GM23248 (cell line): ENCODE measurements around the gene KHDRBS1. TPM values are rescaled to one million over a fixed set of nuclear protein-coding genes. Genes with fewer than 3 reads are reported as not detected.

Source experiments
- DNase-seq: peaks from one replicate; pipeline ENCODE4 v3.0.0-alpha.2; 2015
- H2AFZ ChIP-seq: fragments of 200-600 bp; sonication (generic); 2 replicates; pipeline ENCODE4 v1.6.1; 2016; ENCODE audit warnings: antibody characterized with exemption
- H3F3A ChIP-seq: fragments of 200-600 bp; sonication (generic); 2 replicates; pipeline ENCODE4 v1.6.1; 2016; ENCODE audit warnings: mild to moderate bottlenecking, antibody characterized with exemption, mixed run types; ENCODE audit not compliant: insufficient read depth
- H3K27ac ChIP-seq: fragments of 200-600 bp; sonication (generic); 2 replicates; pipeline ENCODE4 v1.5.1; 2016; ENCODE audit warnings: mild to moderate bottlenecking
- H3K27me3 ChIP-seq: fragments of 200-600 bp; sonication (generic); replicated peaks from 2 replicates; pipeline ENCODE4 v1.6.1; 2016; ENCODE audit warnings: mild to moderate bottlenecking; ENCODE audit not compliant: insufficient read depth
- H3K36me3 ChIP-seq: fragments of 200-600 bp; sonication (generic); 2 replicates; pipeline ENCODE4 v1.6.1; 2016; ENCODE audit warnings: low read depth, mild to moderate bottlenecking
- H3K4me1 ChIP-seq: fragments of 200-600 bp; sonication (generic); 2 replicates; pipeline ENCODE4 v1.6.1; 2016; ENCODE audit warnings: mild to moderate bottlenecking; ENCODE audit not compliant: insufficient read depth
- H3K4me2 ChIP-seq: fragments of 200-600 bp; sonication (generic); one replicate; pipeline ENCODE4 v1.6.1; 2016; ENCODE audit warnings: mild to moderate bottlenecking; ENCODE audit not compliant: unreplicated experiment
- H3K4me3 ChIP-seq: fragments of 200-600 bp; sonication (generic); 2 replicates; pipeline ENCODE4 v1.5.1; 2016; ENCODE audit warnings: mild to moderate bottlenecking
- H3K79me2 ChIP-seq: fragments of 200-600 bp; sonication (generic); 2 replicates; pipeline ENCODE4 v1.6.1; 2016; ENCODE audit warnings: mild to moderate bottlenecking; ENCODE audit not compliant: insufficient read depth
- H3K9ac ChIP-seq: fragments of 200-600 bp; sonication (generic); 2 replicates; pipeline ENCODE4 v1.6.1; 2016; ENCODE audit warnings: mild to moderate bottlenecking
- H3K9me2 ChIP-seq: fragments of 200-600 bp; sonication (generic); 2 replicates; pipeline ENCODE4 v1.6.1; 2016; ENCODE audit warnings: mixed run types, mild to moderate bottlenecking, moderate library complexity; ENCODE audit not compliant: insufficient read depth
- H3K9me3 ChIP-seq: fragments of 200-600 bp; sonication (generic); one replicate; pipeline ENCODE4 v1.6.1; 2017; ENCODE audit warnings: low read depth
- H4K20me1 ChIP-seq: fragments of 200-600 bp; sonication (generic); 2 replicates; pipeline ENCODE4 v1.6.0; 2016; ENCODE audit not compliant: insufficient read depth
- EZH2 ChIP-seq: fragments of 200-600 bp; sonication (generic); IDR thresholded peaks from 2 replicates; pipeline ENCODE4 v1.6.1; 2018; ENCODE audit warnings: antibody characterized with exemption, mild to moderate bottlenecking; ENCODE audit not compliant: insufficient read depth, poor library complexity, severe bottlenecking
- EZH2phosphoT487 ChIP-seq: fragments of 200-600 bp; sonication (generic); IDR thresholded peaks from 2 replicates; pipeline ENCODE4 v1.6.1; 2018; ENCODE audit warnings: antibody characterized with exemption, moderate library complexity, mild to moderate bottlenecking, low read depth; ENCODE audit not compliant: insufficient read depth
- WGBS, 2 experiments: methylation state at CpG; one replicate each; pipeline ENCODE4 v1.1.6; 2015 to 2017; ENCODE audit warnings: low lambda C conversion rate in 2 of 2, low coverage in 1 of 2; ENCODE audit errors: missing lambda C conversion rate in 2 of 2; 5-methylcytosine and 5-hydroxymethylcytosine counted together
- in situ Hi-C: fragments of 300-500 bp; cut with MboI; formaldehyde crosslinking; loops from 2 replicates; pipeline ENCODE4 v1.15.0; 2020
- polyA plus RNA-seq: library from polyadenylated mRNA; unstranded; fragments of >200 nt; fragmentation: Nextera tagmentation; extraction: Ambion mirVana; gene quantifications from 2 replicates; pipeline ENCODE4 v1.2.1, GENCODE V29; 2016
- total RNA-seq: library from RNA; depleted of rRNA; stranded (reverse); fragments of >200 nt; shearing (Covaris generic); gene quantifications from 2 replicates; pipeline ENCODE4 v1.2.3, GENCODE V29; 2014

The KHDRBS1 gene
- total and polyA plus RNA-seq, 2 experiments from 2014 or later = 41.7 to 68.6 TPM

- Histone ChIP-seq H3K9me2 (no peaks in the 10 kb centered on the region), H3K79me2 (no peaks in the 10 kb centered on the region), H3K4me3 (no peak overlapping the region), H4K20me1 (no peaks in the 10 kb centered on the region), H3K9me3 (no peaks in the 10 kb centered on the region), H3K36me3 (peaks cover 7% of the 10 kb centered on the region; the same call in 1 of the 2 replicates), H3K9ac (no peak overlapping the region), H3K4me1 (peaks cover 31% of the 10 kb centered on the region), H3K27me3 (no peaks in the 10 kb centered on the region), H3F3A (peaks cover 62% of the 10 kb centered on the region; the same call in 1 of the 2 replicates), H3K4me2 (peak overlapping the region; percentile 38), H3K27ac (no peak overlapping the region), H2AFZ (no peak overlapping the region)
- in situ Hi-C loops = no loop called here
- WGBS, 2 experiments = 4 to 8% methylated on average over 4 of the region's 4 CpGs
- no peak for TF ChIP-seq EZH2
- TF ChIP-seq EZH2phosphoT487 = no peak
- DNase-seq = peak; percentile 57
These were observed 52.8 kb downstream of the KHDRBS1 start for GRCh38 chr1:32066489-32066873.

- Histone ChIP-seq H3K27ac (peak overlapping the region; percentile 21), H3K9me2 (no peaks in the 10 kb centered on the region), H3K4me2 (no peak overlapping the region), H3K36me3 (no peaks in the 10 kb centered on the region), H3F3A (peaks cover 52% of the 10 kb centered on the region), H3K27me3 (no peaks in the 10 kb centered on the region), H2AFZ (no peak overlapping the region), H3K9ac (no peak overlapping the region), H3K9me3 (no peaks in the 10 kb centered on the region), H3K4me1 (peaks cover 31% of the 10 kb centered on the region), H3K79me2 (peaks cover 10% of the 10 kb centered on the region), H4K20me1 (no peaks in the 10 kb centered on the region), H3K4me3 (no peak overlapping the region)
- DNase-seq = peak; percentile 79
- 76 to 83% methylated on average over 5 of the region's 5 CpGs for WGBS, 2 experiments
- in situ Hi-C loops = no loop called here
- TF ChIP-seq EZH2phosphoT487 = no peak
- no peak for TF ChIP-seq EZH2
These were observed 55.4 kb downstream of the KHDRBS1 start for GRCh38 chr1:32068957-32069588.

GRCh38 chr1:32071758-32072621 lies 58.3 kb downstream of the KHDRBS1 start:
- Histone ChIP-seq H3K4me3 (peak overlapping the region; percentile 85), H3K9me2 (no peaks in the 10 kb centered on the region), H3K27ac (peak overlapping the region; percentile 75), H3K36me3 (peaks cover 5% of the 10 kb centered on the region; the same call in 1 of the 2 replicates), H3K4me2 (peak overlapping the region; percentile 87), H3K4me1 (peaks cover 24% of the 10 kb centered on the region), H3F3A (peaks cover 30% of the 10 kb centered on the region), H3K9ac (peak overlapping the region; percentile 80), H3K9me3 (no peaks in the 10 kb centered on the region), H2AFZ (peak overlapping the region; percentile 81), H3K27me3 (no peaks in the 10 kb centered on the region), H4K20me1 (no peaks in the 10 kb centered on the region), H3K79me2 (peaks cover 19% of the 10 kb centered on the region)
- WGBS, 2 experiments = 15 to 16% methylated on average over 14 of the region's 14 CpGs
- DNase-seq = peak; percentile 81
- in situ Hi-C loops = no loop called here
- no peak for TF ChIP-seq EZH2phosphoT487
- TF ChIP-seq EZH2 = no peak

DNA sequence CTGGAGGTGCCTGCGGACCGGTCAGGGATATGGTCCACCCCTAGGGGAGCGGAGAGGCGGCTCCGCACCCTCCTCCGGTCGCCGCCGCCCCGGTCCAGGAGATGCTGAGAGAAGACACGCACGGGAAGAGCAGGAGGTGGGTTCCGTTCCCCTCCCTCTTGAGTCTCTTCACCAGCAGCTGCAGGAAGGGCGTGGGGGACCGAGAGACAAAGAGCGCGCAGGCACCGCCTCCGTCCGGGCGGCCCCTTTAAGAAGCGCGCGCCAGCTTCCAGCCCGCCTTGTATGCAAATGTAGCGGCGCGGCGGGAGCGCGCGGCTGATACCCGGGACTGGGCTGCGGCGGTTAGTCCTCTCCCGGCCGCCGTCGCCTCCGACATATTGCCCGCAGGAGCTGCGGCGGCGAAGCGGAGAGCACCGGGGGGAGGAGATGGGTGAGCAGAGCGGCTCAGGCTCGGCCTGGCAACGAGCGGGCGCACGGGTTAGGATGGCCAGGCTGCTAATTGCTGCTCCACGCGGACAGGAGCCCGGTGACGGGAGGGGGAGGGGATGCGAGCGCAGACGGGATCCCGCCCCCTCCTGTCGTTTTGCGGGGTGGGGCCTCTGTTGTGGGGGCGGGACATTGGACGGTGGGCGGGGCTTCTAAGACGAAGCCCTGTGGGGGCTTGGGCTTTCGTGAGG lies 59.1 kb downstream of the KHDRBS1 start, which contains the start of gene TMEM39B:
Gene TMEM39B (plus strand): TSS at position 318 of the 677 bp plus-strand sequence. CDS start 109 bp downstream, at position 427.
- in situ Hi-C loops = no loop called here
- WGBS, 2 experiments = 0 to 1% methylated on average over 43 to 58 of the region's 67 CpGs
- Histone ChIP-seq H4K20me1 (no peaks in the 10 kb centered on the region), H3K4me2 (peak within 1 kb of the TSS; percentile 87), H3K79me2 (peaks cover 19% of the 10 kb centered on the region), H3K36me3 (peaks cover 11% of the 10 kb centered on the region; the same call in 1 of the 2 replicates), H3K27me3 (no peaks in the 10 kb centered on the region), H3K9me3 (no peaks in the 10 kb centered on the region), H3K4me1 (peaks cover 24% of the 10 kb centered on the region), H2AFZ (peak within 1 kb of the TSS; percentile 81), H3K9ac (peak within 1 kb of the TSS; percentile 80), H3K4me3 (peak within 1 kb of the TSS; percentile 85), H3K27ac (peak within 1 kb of the TSS; percentile 75), H3F3A (peaks cover 24% of the 10 kb centered on the region), H3K9me2 (no peaks in the 10 kb centered on the region)
- peak; percentile 99 for DNase-seq
- TF ChIP-seq EZH2 = no peak
- TF ChIP-seq EZH2phosphoT487 = no peak
